Fibroblast of peridontal ligament (primary cell): ENCODE measurements around the gene NUFIP2.
"Not testable (repeated sequence)": the region's sequence is repeated elsewhere in the genome, so short reads cannot be mapped to it uniquely, and the experiment has no call there.

ENCODE experiments used
- DNase-seq: peaks from one replicate; pipeline ENCODE4 v3.0.0-alpha.2; 2010; ENCODE audit errors: extremely low read depth

NUFIP2 gene

GRCh38 chr17:29293890-29294579 is at the start of gene NUFIP2:
Gene NUFIP2 (minus strand): TSS chr17:29294148. CDS start chr17:29294059, 89 bp downstream.
- peak; percentile 98 for DNase-seq

- no peak for DNase-seq
Measured at GRCh38 chr17:29342158-29342765, 48.3 kb upstream of the NUFIP2 start.

GRCh38 chr17:29341726-29342125 is 47.8 kb upstream of the NUFIP2 start:
- DNase-seq: peak; percentile 39

- DNase-seq: not testable (repeated sequence)
Measured at GRCh38 chr17:29339016-29339415, 45.1 kb upstream of the NUFIP2 start.

- no peak for DNase-seq
Measured at GRCh38 chr17:29331708-29332085, 37.7 kb upstream of the NUFIP2 start.

- DNase-seq: no peak
Measured at GRCh38 chr17:29331075-29331707, 37.2 kb upstream of the NUFIP2 start.

DNA sequence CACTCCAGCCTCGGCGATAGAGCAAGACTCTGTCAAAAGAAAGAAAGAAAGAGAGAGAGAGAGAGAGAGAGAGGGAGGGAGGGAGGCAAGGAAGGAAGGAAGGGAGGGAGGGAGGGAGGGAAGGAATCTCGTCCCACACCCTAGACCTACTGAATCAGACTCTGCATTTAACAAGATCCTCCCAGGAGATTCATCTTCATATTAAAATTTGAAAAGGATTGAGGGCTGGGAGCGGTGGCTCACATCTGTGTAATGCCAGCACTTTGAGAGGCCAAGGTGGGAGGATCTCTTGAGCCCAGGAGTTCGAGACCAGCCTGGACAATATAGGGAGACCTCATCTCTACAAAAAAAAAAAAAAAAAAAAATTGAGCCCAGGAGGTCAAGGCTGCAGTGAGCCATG is 33.5 kb upstream of the NUFIP2 start:
- no peak for DNase-seq

DNA sequence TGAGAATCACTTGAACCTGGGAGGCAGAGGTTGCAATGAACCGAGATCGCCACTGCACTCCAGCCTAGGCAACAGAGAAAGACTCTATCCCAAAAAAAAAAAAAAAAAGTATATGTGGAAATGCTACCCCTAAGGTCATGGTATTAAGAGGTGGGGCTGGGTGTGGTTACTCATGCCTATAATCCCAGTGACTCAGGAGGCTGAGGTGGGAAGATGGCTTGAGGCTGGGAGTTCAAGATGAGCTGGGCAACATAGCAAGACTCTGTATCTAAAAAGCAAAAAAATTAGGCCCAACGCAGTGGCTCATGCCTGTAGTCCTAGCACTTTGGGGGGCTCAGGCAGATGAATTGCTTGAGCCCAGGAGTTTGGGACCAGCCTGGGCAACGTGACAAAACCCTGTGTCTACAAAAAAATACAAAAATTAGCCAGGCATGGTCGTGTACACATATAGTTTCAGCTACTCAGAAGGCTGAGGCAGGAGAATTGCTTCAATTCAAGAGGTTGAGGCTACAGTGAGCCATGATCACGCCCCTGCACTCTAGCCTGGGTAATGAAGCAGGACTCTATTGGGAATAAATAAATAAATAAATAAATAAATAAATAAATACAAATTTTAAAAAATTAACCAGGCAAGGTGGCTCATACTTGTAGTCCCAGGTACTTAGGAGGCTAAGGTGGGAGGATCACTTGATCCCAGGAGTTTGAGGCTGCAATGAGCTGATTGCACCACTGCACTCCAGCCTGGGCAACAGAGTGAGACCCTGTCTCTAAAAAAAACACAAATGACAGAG is 32.3 kb upstream of the NUFIP2 start:
- no peak for DNase-seq

DNA sequence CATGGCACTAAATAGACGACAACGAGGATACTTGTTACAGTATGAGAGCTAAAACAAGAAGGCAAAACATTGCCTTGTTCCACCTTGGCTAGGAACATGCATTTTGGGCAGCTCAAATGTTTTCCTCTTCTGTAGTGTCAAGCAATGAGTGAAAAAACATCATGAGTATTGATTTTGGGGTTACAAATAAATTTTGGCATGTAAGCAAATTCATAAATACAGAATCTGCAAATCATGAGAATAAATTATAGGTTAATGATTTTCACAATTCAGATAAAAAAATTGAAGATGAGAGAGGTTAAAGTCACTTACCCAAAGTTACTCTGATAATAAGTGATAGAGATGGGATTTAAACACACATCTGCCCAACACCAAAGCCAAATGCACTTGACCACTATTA is 28.4 kb upstream of the NUFIP2 start:
- no peak for DNase-seq

DNA sequence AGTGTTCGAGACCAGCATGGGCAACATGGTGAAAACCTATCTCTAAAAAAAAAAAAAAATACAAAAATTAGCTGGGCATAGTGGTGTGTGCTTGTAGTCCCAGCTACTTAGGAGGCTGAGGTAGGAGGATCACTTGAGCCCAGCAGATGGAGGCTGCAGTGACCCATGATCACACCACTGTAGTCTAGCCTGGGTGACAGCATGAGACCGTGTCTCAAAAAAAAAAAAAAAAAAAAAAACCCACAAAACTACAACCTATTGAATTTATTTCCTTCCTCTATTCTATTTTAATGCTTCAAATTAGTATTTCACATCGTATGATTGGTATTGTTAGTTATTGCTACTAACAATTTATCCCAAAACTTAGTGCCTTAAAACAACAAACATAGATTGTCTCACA is 9.4 kb upstream of the NUFIP2 start:
- no peak for DNase-seq

- DNase-seq: no peak
Measured at GRCh38 chr17:29299031-29299430, 5.1 kb upstream of the NUFIP2 start.

- no peak for DNase-seq
Measured at GRCh38 chr17:29295420-29295819, 1.5 kb upstream of the NUFIP2 start.

- DNase-seq: no peak
Measured at GRCh38 chr17:29294580-29294900, 592 bp upstream of the NUFIP2 start.

DNA sequence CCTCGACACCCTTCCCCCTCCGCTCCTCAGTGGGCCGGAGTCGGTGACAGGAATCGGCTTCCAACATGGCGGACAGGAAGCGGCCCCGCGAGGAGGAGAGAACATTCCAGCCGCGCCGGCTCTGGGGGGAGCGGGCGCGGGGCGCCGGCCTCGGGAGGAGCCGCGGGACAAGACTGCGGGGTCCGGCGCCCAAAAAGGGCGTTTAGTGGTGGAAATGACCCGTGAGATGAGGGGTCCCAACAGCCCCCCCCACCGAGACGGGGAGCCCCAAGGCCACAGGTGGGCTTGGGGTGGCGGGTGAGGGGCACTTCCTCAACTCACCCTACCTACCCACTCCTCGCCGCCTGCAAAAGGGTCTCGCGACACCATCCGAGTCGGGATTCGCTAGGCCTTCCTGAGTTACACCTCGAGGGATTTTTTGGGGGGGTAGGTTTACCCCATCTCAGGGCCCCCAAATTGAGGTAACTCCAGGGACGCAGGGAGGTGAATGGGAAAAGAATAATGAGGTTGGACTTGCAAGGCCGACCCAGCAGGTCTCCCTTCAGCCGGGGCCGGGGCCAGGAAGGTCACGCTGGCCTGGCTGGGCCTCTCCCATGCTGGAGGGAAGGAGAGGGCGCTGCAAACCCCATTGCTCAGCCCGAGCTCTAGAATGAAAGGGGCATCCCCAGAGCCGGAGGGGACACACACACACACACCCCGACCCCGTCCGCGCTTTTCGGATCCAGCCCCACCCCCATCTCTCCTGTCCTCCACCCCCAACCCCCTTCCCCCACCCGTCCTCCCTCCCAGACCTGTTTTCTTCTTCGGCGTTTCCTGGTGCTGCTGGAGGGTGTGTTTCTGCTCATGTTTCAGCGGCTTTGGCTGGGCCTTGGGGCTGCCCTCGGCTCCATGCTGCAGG is 707 bp downstream of the NUFIP2 start:
- no peak for DNase-seq

DNA sequence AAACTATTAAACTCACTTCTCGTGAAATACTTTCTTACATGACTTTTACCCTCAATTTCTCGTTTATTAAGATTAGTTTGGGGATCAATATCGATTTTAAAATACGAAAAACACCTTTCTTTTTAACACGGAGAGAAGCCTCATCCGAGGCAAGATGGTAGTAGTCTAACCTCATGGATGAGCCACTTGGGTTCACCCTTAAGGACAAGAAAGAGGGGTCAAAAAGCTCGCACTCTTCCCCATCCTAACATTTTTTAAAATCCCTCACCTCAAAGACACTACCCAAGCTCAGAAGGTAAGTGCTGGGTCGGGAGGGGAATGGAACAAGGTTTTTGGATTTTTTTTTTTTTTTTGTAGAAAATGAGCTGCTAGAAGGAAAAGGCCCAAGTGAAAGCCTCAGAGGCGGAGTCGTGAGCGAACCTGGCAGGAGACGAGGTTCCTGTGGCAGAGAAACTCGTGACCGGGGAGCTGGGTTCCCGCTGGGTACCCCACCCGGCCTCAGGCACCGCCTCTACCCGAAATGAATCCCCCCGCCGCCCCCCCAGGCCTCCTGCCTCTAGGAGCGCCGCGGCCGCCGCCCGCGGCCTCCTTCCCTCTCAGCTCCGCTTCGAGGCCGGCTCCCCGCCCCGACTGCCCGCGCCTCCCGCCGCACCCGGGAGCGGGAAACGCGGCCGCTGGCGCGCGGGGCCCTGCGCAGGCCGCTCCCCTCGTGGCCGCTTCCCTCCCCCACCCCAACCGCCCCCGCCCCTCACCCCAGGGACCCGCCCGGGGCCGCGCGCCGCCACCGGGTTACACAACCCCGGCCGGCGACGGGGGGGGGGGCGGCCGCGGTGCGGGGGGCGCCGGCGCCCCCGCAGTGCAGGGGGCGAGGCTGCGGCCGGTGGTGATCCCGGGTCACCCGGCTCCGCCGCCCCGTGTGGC is 1.6 kb downstream of the NUFIP2 start:
- DNase-seq: peak; percentile 66

DNA sequence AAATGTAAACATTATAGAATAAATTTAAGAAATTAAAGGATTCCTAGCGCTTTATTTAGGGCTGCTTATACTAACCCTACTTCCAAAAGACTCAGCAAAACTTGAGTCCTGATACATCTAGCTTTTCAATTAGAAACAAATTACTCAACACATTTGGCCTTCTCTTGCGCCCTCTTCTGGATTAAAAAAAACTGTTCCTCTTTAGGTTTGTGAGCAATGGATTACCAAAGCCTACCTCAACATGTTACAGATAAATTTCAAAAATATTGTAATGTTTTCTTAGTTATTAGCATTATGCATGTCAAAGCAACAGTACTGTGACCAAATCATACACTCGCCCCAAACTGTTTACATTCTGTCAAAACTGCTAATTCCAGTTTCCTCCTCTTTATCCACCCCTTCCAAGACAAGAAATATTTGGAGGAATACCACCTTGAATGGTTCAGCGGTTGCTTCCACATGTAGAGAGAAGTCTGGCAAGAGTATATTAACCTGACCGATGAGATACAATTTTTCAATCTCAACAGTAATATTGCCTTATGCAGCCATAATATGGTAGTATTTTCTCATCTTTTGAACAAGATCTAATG is 2.7 kb downstream of the NUFIP2 start:
- DNase-seq: peak; percentile 88

- no peak for DNase-seq
Measured at GRCh38 chr17:29289852-29290251, 4.1 kb downstream of the NUFIP2 start.

DNA sequence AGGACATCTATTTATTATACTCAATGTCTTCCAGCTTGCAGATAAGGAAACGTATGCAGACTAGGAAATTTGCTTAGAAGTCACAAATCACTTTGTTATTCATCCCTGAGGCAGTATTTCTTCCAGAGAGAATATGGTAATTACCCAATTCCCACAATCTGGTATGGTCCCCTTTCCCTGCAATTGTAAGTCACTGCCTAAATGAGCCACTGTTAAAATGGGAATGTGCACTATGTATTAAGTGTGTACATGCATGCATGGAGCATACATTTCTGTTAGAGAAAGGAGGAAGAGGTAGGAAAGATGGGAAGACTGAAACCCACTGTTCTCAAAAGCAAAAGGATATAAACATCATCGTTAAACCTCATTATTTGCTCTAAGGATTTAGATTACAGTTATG is 10.0 kb downstream of the NUFIP2 start:
- DNase-seq: no peak

GRCh38 chr17:29283496-29283895 is 10.5 kb downstream of the NUFIP2 start:
- DNase-seq: peak; percentile 61
